NCI-H146 treated with DMSO at 0.1 percent for 48 hours (cell line): ENCODE data around the gene RPS6KC1.
A peak's percentile ranks its signal among the peaks of the same experiment; 100 is the strongest.
"Not testable (repeated sequence)": the region's sequence is repeated elsewhere in the genome, so short reads cannot be mapped to it uniquely, and the experiment has no call there.

Experiments used
- DNase-seq: peaks from one replicate; lab custom pipeline; 2025; ENCODE audit not compliant: unreplicated experiment; lab: John Stamatoyannopoulos, UW

The RPS6KC1 gene, protein sequence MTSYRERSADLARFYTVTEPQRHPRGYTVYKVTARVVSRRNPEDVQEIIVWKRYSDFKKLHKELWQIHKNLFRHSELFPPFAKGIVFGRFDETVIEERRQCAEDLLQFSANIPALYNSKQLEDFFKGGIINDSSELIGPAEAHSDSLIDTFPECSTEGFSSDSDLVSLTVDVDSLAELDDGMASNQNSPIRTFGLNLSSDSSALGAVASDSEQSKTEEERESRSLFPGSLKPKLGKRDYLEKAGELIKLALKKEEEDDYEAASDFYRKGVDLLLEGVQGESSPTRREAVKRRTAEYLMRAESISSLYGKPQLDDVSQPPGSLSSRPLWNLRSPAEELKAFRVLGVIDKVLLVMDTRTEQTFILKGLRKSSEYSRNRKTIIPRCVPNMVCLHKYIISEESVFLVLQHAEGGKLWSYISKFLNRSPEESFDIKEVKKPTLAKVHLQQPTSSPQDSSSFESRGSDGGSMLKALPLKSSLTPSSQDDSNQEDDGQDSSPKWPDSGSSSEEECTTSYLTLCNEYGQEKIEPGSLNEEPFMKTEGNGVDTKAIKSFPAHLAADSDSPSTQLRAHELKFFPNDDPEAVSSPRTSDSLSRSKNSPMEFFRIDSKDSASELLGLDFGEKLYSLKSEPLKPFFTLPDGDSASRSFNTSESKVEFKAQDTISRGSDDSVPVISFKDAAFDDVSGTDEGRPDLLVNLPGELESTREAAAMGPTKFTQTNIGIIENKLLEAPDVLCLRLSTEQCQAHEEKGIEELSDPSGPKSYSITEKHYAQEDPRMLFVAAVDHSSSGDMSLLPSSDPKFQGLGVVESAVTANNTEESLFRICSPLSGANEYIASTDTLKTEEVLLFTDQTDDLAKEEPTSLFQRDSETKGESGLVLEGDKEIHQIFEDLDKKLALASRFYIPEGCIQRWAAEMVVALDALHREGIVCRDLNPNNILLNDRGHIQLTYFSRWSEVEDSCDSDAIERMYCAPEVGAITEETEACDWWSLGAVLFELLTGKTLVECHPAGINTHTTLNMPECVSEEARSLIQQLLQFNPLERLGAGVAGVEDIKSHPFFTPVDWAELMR

DNA sequence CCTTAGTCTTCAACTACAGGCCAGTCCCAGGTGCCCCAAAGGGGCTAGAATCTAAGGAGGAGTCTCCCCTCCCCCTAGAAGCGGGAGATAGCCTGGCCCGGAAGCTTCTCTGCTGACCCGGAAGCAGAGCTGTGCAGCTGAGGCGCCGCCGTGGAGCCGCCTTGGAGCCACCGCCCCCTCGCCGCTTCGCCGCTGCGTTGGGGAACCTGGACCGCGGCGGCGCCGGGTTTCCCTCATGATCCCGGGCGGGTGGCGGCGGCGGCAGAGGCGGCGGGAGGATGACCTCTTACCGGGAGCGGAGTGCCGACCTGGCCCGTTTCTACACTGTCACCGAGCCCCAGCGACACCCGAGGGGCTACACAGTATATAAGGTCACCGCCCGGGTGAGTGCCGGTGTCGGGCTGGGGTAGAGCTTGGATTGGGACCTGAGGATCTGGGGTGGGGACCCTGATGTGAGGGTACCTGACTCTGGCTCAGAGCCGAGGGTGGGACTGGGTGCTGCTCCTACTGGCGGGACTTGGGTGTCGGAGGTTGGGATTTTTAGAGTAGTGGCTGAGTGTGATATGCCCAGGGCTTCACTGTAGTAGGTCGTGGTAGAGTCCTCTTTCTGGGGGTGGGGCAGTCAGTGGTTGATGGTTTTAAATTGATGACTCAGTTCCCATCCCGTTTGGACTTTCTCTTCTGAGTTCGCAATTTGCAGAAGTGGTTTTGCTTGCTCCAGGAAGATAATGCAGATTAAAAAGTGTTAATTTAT, at the start of gene RPS6KC1:
Gene RPS6KC1 (plus strand): TSS at position 115 of the 754 bp plus-strand sequence. CDS start 164 bp downstream, at position 279.
- DNase-seq = peak; percentile 74

DNA sequence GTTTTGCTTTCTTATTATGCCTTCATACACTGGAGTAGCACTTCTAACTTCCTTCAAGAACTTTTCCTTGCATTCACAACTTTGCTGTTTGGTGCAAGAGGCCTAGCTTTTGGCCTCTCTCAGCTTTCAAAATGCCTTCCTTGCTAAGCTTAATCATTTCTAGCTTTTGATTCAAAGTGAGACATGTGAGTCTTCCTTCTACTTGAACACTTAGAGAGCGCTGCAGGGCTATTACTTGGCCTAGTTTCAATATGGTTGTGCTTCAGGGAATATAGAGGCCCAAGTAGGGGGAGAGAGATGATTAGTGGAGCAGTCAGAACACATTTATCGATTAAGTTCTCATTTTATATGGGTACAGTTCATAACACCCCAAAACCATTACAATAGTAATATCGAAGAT, 47.8 kb upstream of the RPS6KC1 start:
- no peak for DNase-seq

DNA sequence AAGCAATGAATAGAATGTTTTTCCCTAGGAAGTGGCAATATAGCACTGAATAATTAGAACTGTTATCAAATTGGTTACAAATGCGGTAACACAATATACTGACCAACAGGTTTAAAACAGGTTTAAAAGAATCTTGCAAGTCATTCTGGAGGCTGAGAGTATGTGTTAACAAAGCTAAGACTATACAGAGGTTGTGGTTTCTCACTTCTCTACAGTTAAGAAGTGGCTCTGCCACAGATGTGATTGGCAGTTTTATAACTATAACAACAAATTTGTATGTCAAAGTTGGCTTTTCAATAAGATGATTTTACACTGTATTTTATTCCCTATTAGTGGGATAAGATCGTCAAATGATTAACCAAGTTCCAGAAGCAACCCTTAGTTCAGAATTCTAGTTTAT, 42.5 kb upstream of the RPS6KC1 start:
- no peak for DNase-seq

DNA sequence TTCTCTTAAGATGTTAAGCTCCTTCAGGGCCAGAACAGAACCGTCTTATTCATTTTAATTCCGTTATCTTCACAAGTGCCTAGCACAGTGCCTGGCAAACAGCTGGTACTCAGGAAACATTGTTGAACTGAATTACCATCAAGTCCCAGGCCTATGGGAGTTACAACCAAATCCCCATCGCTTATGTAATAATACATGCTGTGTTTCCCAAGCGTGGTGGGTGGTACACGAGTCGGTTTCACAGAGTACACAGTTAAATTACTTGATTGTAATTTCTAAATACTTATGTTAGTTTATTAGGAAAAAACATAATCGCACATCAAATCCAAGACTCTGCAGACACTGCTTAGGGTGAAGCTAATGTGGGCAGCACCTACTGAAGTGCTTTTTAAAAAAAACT, 36.4 kb upstream of the RPS6KC1 start:
- DNase-seq = no peak

DNA sequence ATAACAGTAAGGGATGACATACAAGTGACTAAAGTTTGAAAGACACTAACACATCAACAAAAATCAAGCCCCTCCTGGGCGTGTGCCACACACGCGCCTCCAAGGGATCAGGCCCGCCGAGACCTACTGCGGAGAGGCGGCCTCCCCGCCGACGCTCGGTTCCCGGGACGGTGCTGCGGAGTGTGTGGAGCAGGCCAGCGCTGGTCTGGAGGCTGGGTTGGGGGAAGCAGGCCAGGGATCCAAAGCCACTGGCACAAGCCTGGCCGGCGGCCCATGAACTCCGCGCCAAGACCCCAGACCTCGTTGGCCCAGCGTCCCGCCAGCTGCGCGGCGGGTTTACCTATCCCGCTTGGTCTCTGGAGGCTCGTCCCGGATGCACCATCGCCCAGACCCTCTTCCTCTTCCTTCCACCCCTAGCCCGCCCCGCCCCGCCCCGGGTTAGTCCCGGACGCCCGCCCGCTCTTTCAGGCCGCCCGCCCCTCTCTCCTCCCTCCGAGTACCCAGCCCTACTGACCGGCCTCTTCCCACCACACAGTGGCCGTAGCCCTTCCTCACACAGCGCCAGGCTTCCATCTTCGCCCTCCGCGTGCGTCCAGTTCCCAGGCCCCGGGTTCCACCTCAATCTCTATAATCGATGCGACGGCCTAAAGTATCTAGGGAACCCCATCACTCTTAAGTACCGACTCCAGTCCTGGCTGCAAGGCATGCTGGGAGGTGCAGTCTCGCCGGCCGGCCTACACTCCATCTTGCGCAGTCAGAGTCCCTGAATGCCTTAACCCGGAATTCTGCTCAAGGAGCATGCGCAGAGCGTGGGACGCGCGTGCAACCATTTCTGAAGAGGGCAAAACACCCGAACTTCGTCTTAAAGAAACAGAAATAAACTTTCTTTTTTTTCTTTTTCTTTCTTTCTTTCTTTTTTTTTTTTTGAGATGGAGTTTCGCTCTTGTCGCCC, 35.7 kb upstream of the RPS6KC1 start, which contains the start of gene ANGEL2:
Gene ANGEL2 (minus strand): TSS at position 769 of the 952 bp plus-strand sequence. CDS start 196 bp downstream, at position 573.
- DNase-seq = peak; percentile 85

DNA sequence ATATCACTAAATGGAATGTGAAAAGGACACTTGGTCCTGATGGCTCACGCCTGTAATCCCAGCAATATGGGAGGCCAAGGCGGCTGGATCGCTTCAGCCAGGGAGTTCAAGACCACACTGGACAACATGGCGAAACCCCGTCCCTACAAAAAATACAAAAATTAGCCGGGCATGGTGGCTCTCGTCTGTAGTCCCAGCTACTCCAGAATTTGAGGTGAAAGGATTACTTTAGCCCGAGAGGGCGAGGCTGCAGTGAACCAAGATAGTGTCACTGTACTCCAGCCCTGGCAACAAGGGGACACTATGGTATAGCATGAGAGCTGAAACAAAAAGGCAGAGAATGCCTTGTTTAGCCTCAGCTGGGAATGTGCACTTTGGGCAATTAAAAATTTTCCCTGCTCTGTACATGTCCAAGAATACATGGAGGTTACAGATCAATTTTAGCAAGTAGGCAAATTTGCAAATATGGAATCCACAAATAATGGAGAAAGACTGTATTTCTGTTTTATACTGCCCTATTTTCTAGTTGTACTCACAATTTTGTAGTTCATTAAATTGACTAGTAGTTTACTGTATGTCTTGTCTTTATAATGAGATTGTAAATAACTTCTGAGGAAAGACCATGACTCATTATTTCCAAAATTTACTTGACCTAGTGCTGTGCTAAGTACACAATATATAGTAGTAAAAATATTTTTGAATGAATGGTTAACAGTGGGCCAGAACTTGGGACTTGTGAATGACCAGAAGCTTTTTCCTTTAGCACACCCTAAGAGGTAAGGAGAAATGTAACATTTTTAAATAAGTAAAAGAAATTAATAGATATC, 33.4 kb upstream of the RPS6KC1 start:
- DNase-seq = no peak

DNA sequence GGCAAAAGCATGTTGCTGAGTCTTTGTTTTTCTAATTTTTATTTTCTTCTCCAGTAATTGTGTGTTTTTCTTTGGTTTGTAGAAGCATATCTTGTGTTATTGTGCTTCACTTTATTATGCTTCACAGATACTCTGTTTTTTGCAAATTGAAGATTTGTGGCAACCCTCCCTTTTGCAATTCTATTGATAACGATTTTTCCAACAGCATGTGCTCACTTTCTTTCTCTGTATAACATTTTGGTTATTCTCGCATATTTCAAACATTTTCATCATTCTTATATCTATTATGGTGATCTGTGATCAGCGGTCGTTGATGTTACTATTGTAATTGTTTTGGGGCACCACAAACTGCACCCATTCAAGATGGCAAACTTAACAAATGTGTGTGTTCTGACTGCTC, 31.6 kb upstream of the RPS6KC1 start:
- no peak for DNase-seq

DNA sequence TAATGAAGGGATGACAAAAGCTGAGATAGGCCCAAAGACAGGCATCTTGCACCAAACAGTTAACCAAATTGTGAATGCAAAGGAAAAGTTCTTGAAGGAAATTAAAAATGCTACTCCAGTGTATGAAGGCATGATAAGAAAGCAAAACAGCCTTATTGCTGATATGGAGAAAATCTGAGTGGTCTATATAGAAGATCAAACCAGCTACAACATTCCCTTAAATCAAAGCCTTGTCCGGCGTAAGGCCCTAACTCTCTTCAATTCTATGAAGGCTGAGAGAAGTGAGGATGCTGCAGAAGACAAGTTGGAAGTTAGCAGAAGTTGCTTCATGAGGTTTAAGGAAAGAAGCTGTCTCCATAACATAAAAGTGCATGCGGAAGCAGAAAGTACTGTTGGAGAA, 31.0 kb upstream of the RPS6KC1 start:
- no peak for DNase-seq

DNA sequence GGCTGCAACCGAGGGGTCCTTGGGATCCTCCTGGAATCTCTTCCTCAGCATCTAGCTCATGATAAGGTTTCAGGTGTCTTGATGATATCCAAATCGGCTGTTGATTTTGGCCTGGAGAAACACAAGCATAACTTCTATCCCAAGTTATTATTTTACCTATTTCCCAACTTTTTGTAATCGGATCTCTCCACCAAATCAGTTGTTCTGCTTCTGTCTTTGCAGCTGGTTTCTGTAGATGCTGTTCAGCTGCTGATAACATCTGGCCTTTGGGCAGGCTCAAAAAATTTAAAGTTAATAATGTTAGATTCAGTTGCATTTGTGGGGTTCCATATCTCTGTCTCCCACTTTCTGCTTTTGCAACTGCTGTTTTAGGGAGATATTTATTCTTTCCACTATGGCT, 24.0 kb upstream of the RPS6KC1 start:
- not testable (repeated sequence) for DNase-seq

DNA sequence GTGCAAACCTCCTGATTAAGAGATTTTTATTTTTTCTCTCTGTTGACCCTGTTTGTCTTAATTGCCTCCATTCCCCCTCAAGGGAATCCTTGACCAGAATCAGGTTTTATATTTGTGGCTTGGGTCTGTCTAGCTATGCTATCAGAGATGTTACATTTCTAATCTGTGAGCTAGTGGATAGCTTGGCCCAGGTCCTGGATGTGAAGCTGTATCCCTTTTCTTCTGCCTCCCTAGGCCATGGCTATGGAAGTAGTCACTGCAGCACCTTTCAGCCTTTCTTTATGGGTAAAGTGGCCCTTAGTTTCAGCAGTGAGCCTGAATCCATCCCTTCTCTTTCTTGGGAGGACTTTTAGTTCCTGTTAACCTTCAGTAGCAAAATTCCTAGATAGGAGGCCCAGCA, 18.4 kb upstream of the RPS6KC1 start:
- no peak for DNase-seq

DNA sequence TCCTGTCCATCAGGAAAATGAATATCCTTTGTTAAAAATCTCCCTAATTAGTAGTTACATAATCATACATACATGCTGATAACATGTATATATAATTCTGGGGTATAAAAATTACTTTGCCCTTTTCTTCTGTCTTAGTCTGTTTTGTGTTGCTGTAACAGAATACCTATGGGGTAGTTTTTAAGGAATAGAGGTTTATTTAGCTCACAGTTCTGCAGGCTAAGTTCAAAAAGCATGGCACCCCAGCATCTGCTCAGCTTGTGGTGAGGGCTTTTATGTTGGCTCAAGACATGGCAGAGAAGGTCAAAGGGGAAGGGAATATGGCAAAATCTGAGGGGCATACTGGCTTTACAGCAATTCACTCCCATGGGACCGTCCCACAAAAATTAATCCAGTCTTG, 16.3 kb upstream of the RPS6KC1 start:
- DNase-seq = no peak

DNA sequence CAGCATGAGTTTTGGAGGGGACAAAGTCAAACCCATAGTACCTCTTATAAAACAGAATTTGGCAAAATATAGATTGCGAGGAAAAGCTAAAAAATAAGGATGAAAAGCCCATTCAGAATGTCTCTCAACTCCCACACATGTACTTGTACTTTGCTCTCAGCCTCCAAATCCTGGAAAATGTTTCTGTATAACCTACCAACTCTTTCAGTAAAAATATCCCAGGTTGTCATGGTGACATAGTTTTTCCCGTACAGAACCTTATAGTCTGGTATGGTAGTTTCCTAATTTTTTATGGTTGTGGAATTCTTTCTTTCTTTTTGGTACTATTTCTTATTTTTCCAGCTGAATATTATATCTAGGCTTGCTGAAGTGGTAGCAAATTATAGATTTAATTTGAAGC, 15.5 kb upstream of the RPS6KC1 start:
- DNase-seq = no peak

DNA sequence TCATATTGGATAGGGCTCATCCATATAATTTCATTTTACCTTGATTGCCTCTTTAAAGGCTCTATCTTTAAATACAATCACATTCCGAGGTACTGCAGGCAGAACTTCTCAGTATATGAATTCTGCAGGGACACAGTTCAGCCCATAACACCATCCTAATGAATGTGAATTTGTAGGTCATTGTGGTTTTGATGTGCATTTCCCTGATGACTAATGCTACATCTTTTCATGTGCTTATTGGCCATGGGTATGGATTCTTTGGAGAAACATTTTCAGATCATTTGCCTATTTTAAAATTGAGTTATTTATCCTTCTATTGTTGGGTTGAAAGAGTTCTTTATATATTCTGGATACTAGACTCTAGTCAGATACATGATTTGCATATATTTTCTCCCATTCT, 9.6 kb upstream of the RPS6KC1 start:
- DNase-seq = no peak

DNA sequence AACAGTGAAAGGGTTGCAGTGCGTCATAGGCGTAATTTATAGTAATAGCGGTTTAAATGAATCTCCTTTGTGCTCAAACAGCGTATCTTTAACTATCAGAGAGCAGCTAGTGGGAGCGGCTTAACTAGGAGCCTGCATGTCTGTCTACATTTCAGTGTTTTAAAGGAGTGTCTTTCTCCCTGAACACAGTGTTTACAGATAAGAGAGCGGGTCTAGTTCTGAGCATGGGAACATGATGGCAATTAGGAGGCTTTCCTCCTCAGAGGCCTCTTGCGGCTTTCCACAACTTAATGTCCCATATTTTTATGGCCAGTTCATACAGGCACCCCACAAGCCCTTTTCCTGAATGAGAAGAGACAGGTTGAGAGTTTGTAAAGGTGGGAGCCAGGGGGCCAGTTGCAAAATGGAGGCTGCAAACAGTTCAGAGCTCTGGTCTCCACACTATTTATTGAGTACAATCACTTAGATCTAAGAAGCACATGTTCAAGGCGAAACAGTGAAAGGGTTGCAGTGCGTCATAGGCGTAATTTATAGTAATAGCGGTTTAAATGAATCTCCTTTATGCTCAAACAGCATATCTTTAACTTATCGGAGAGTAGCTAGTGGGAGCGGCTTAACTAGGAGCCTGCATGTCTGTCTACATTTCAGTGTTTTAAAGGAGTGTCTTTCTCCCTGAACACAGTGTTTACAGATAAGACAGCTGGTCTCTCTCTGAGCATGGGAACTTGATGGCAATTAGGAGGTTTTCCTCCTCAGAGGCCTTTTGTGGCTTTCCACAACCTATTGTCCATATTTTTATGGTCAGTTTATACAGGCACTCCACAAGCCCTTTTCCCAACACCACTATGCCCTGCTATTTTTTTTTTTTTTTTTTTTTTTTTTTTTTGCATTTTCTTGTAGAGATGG, 5.5 kb upstream of the RPS6KC1 start:
- DNase-seq = peak; percentile 25

DNA sequence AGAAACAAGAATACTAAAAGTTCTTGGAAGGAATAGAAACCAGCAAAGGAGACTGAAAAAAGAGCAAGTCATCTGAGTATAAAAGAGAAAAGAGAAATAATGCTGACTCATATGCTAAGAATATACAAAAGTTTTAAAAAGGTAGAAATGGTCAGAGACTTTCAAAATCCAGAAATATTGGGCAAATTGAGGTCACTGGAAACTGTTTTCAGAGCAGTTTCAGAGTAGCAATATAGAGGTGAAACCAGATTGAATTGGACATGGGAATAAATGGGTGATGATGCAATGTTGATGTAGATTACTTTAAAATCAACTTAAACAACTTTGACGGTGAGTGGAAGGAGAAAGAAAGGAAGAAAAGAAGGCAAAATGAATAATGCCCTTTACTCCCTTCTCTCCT, 1.8 kb upstream of the RPS6KC1 start:
- DNase-seq = no peak

DNA sequence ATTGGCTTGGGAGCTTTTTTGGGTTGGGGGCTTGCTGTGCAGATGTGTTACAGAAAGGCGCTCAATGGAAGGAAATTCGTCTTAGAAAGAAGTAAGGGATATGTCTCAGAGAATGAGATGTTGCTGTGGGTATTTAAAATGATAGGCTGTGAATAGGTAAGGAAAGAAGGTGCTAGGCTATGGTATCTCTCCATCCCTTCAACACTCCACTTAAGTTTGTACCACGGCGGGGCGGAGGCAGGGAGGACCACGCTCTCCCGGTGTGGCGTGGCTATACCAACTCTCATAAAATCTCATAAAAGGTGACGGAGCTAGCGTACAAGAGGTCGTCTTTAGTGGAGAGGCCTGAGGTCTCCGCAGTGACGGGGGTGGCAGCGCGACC, 305 bp upstream of the RPS6KC1 start:
- DNase-seq = no peak

DNA sequence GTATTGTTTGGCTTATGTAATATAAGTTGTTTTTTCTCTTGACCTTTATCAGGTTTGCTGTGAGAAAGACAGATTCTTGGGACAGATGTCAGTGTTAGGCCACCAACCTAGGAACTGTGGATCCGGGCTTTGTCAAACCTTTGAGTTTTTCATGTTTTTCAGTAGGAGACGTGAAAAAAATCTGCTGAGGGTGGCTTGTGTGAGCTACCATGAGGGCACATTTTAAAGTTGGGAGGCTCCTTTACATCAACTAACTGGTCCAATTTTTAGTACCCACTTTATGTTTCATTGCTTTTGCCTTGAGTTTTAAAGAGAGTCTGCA, 801 bp downstream of the RPS6KC1 start:
- DNase-seq = no peak

DNA sequence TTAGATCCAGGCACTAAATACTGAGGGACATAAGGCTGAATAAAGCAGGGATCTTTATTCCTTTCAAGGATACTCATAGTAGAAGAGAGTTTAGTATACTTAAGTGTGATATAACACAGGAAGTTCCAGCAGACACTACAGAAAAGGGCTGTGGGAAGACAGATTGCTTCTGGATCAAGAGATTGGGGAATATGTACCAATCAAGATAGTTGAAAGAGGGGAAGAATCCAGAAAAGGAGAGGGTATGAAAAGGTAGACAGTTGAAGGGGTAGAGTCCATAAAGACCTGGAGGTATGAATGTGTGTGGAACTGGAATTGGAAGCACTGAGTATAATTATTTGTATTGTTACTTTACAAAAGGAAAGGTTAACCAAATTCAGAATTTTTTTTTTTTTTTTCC, 2.4 kb downstream of the RPS6KC1 start:
- no peak for DNase-seq
